AG08395 (cell line): Measurements from ENCODE around the gene PRMT7.
A peak's percentile ranks its signal among the peaks of the same experiment; 100 is the strongest.

ENCODE experiments used
- DNase-seq: peaks from one replicate; pipeline ENCODE4 v3.0.0; 2012; ENCODE audit warnings: mixed read lengths, low spot score

PRMT7 gene

DNA sequence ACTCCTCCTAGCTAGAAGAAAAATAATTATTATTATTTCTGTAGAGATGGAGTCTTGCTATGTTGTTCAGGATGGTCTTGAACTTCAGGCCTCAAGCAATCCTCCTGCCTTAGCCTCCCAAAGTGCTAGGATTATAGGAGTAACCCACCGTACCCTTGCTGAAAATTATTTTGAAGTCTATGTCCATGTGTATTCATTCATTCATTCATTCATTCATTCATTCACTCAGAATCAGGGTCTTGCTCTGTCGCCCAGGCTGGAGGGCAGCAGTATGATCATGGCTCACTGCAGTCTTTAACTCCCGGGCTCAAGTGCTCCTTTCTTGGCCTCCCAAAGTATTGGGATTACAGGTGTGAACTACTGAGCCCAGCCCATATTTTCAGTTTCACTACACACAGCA lies 4.2 kb upstream of the PRMT7 start:
- DNase-seq, result no peak

DNA sequence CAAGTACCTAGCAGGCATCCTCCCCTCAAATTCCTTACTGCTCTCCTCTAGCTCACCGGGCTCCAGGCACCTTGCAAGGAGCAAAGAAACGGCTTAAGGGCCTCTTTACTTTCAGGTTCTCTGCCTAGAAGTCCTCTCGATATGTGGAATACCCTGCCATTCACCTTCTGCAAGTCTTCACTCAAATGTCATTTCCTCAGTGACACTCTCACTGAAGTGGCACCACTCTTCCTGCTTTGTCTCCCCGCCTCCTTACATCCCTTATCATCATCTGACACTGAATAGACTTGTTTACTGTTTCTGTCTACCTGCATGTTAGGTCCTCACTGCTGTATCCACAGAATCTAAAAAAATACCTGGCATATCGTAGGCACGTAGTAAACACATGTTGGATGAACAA lies 1.0 kb upstream of the PRMT7 start:
- DNase-seq, result no peak

DNA sequence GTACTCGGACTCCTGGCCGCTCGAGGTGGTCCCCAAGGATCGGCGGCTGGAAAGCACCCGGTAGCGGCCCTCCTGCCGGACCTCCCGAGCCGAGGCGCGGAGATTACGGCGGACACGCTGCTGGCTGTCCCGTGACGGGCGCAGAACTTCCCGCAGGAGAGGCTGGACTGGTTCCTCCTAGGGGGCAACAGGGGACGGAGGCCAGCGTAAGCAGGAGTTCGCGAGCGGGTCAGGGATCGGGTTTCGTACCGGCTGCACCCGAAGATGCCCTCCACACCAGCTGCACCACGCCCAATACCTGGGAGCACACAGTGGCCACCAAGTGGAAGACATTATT lies 414 bp upstream of the PRMT7 start:
- DNase-seq, result peak; percentile 38

- DNase-seq, result no peak
Measured at GRCh38 chr16:68313116-68313515, 2.3 kb downstream of the PRMT7 start.

DNA sequence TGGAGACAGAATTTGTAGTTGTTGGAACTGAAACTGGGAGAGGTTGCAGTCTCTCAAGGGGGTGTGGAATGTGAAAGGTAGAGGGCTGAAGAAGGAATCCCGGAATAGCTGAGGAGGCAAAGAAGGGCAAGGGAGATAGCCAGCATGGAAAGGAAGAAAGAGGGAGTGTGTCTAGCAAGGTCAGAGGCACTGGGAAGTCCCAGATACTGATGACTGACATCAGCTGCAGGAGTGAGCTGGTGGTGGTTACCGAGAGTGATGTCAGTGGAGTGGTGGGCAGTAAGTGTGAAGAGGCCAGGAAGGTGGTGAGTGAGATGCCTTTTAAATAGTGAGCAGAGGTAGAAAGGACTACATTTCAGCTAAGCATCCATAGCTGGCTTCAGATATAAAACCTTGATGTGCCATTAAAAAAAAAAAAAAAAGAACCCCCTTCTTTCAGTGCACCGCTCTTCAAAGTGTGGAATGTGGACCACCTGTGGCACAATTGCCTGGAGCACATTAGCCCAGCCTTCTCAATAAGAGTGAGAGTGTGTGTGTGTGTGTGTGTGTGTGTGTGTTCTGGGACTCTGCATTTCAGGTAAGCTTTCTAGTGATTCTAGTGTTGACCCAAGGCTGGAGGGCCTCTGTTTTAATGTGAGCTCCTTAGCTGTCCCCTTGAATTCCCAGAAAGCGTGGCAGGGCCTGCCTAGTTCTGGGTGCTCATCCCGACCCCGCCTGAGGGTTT lies 8.5 kb downstream of the PRMT7 start:
- DNase-seq, result no peak

DNA sequence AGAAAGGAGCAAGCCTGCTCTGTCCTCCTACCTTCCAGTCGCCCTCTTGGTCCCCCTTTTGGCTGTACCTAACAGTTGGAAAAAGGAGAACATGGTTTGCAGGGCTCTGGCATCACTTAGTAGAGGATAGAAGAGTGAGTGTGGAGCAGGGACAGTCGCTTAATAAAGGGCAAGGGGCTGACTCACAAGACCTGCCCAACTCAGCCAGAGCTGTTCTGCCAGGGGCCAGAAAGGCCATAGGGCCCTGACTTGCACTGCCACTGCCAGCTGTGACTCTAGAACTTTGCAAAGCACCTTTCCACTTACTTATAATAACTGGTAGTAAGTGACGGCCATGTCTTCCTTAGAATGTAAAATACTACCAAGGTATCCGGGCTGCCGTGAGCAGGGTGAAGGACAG lies 13.5 kb downstream of the PRMT7 start:
- no peak for DNase-seq

GRCh38 chr16:68324780-68325357 lies 14.1 kb downstream of the PRMT7 start:
- DNase-seq, result no peak

GRCh38 chr16:68328151-68328859 lies 17.5 kb downstream of the PRMT7 start:
- DNase-seq, result peak; percentile 94

- no peak for DNase-seq
Measured at GRCh38 chr16:68328860-68329390, 18.1 kb downstream of the PRMT7 start.

DNA sequence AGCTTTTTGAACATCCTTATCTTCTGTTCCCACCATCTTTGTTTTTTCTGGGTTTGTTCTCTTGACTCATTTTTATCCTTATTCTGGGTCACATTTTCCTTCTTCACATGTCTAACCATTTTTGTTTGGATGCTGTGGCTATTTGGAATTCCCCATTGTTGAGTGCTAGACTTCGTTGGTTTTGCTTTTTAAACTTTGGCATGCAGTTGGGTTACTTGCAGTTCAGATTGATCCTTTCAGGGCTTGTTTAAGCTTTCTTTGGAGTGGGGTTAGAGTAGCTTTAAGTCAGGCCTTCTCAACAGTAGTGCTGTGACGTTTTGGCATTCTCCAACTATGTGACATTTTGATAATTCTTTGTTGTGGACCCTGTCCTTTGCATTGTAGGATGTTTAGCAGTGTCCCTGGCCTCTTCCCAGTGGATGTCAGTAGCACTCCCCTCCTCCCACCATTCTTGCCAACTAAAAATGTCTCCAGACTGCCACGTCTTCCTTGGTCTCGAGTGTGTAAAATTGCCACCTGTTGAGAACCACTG lies 21.1 kb downstream of the PRMT7 start:
- peak; percentile 29 for DNase-seq

GRCh38 chr16:68332411-68333121 lies 21.7 kb downstream of the PRMT7 start:
- no peak for DNase-seq

GRCh38 chr16:68335175-68335574 lies 24.4 kb downstream of the PRMT7 start:
- no peak for DNase-seq

DNA sequence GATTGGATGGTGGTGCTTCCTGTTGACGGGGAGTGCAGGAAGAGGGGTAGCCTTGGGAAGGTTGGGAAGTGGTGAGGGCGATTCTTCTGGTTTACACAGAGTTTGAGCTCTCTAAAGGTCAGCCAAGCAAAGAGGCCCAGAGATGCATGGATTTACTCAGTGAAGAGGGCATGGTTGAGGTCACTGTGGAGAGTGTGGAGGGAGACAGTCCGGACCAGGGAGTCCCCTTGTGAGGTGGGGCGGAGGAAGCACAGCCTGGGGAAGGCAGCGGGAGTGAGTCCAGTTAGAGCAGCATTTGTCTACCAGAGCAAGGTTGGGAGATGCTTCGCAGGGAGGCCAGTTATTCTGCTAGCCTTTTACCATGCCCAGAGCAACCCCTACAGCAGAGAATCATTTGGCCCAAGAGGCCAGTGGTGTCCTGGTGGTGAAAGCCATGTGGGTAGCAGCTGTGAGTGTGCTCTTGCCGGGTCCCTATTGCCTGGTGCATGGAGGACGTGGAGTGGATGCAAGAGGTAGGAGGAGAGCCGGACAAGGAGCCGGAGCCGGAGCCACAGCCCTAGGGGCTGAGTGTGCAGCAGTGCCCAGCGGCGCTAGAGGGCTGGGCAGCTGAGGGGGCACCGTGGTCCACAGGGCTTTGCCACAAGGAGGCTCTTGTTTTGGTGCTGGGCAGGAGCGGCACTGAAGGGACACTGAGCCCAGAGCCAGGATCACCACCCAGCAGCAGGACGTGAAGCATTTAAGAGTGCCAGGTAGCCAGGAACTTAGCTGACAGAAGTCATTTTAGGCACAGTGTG lies 27.7 kb downstream of the PRMT7 start:
- DNase-seq, result no peak

- no peak for DNase-seq
Measured at GRCh38 chr16:68339214-68339613, 28.4 kb downstream of the PRMT7 start.

- DNase-seq, result no peak
Measured at GRCh38 chr16:68342620-68343019, 31.8 kb downstream of the PRMT7 start.

DNA sequence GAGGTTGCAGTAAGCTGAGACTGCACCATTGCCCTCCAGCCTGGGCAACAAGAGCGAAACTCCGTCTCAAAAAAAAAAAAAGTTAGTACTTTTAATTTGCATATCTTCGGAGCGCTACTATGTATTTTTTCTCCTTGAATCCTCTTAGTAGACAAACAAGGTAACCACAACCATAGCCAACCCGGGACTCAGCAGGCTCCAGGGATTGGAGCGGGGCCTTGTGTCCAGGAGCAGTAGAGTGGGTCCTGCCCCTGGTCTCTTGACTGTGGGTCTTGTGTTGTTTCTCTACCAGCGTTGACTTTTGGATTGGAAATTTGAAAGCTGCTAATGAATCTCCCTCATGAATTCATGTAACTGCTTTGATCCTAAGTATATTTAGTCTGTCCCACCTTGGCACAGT lies 32.3 kb downstream of the PRMT7 start:
- DNase-seq, result no peak

- DNase-seq, result no peak
Measured at GRCh38 chr16:68344252-68344651, 33.4 kb downstream of the PRMT7 start.

DNA sequence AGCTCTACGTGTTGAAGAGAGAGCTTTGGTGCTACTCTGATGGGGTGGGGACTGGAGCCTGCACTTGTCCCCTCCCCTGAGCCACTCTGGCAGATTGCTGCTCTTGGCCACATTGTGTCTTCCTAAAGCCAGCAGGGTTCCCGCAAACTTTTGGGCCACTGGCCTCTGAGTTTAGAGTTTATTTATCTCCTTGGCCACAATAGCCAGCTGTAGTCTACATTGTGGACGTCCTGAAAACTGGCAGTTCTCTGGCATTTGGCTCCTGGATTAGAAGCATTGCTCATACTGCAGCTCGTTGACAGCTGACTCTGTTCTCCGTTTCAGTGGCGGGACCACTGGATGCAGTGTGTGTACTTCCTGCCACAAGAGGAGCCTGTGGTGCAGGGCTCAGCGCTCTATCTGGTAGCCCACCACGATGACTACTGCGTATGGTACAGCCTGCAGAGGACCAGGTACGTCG lies 34.6 kb downstream of the PRMT7 start:
- no peak for DNase-seq

- no peak for DNase-seq
Measured at GRCh38 chr16:68345958-68346635, 35.3 kb downstream of the PRMT7 start.

GRCh38 chr16:68346892-68347480 lies 36.2 kb downstream of the PRMT7 start:
- no peak for DNase-seq
